IMR-90 (cell line): Measurements from ENCODE around the gene NAGK. TPM values are rescaled to one million over a fixed set of nuclear protein-coding genes. Genes with fewer than 3 reads are reported as not detected.

Source experiments
- ATAC-seq: fragments of 200-7000 bp; cut with Tn5 transposase; 2 replicates; pipeline ENCODE4 v1.9.1; 2020; ENCODE audit warnings: low read depth, mild to moderate bottlenecking, moderate library complexity
- BruUV-seq: library from RNA; stranded (reverse); fragments of 400-500 nt; replicated peaks from 2 replicates; lab custom pipeline; 2021; lab: Mats Ljungman, UMichigan
- CTCF ChIA-PET: fragments of 300-600 bp; formaldehyde crosslinking; extraction: SDS; loops from one replicate; lab custom pipeline; 2021; ENCODE audit warnings: antibody characterized with exemption; lab: Yijun Ruan, JAX
- POLR2A ChIA-PET: fragments of 300-600 bp; sonication (Branson Sonifier 250); formaldehyde crosslinking; loops from one replicate; lab custom pipeline; 2022; ENCODE audit warnings: antibody characterized with exemption; ENCODE audit not compliant: unreplicated experiment; lab: Charles Lee
- DNase-seq: peaks from one replicate; pipeline ENCODE4 v3.0.0; 2013
- H2AFZ ChIP-seq: replicated peaks from 2 replicates; pipeline ENCODE3; 2013; ENCODE audit warnings: low read length, mild to moderate bottlenecking; ENCODE audit not compliant: poor library complexity
- H2AK5ac ChIP-seq: 2 replicates; pipeline ENCODE4 v1.6.1; 2013; ENCODE audit warnings: low read depth, low read length, inconsistent platforms
- H2AK9ac ChIP-seq: replicated peaks from 2 replicates; pipeline ENCODE3; 2013; ENCODE audit warnings: mild to moderate bottlenecking, low read depth, low read length, moderate library complexity; ENCODE audit not compliant: poor library complexity
- H2BK120ac ChIP-seq: 2 replicates; pipeline ENCODE4 v1.6.1; 2013; ENCODE audit warnings: low read depth, low read length, inconsistent platforms
- H2BK15ac ChIP-seq: 3 replicates; pipeline ENCODE4 v1.6.1; 2013; ENCODE audit warnings: low read depth, low read length, inconsistent platforms
- H2BK20ac ChIP-seq: 2 replicates; pipeline ENCODE4 v1.6.1; 2013; ENCODE audit warnings: low read depth, mild to moderate bottlenecking, inconsistent platforms, low read length, moderate library complexity
- H2BK5ac ChIP-seq: 2 replicates; pipeline ENCODE4 v1.6.1; 2013; ENCODE audit warnings: mild to moderate bottlenecking, low read depth, low read length, inconsistent platforms; ENCODE audit not compliant: poor library complexity, severe bottlenecking
- H3K14ac ChIP-seq: replicated peaks from 2 replicates; pipeline ENCODE4 v1.6.1; 2013; ENCODE audit warnings: low read depth, low read length, inconsistent platforms
- H3K18ac ChIP-seq: 2 replicates; pipeline ENCODE4 v1.6.1; 2013; ENCODE audit warnings: low read depth, low read length, control low read depth
- H3K23ac ChIP-seq: 2 replicates; pipeline ENCODE4 v1.6.1; 2013; ENCODE audit warnings: low read depth, low read length, inconsistent platforms
- H3K27ac ChIP-seq: 2 replicates; pipeline ENCODE4 v1.5.1; 2013; ENCODE audit warnings: mild to moderate bottlenecking, control low read depth, low read length; ENCODE audit not compliant: insufficient read depth
- H3K27me3 ChIP-seq: 2 replicates; pipeline ENCODE4 v1.6.1; 2013; ENCODE audit warnings: low read length; ENCODE audit not compliant: control insufficient read depth, insufficient read depth
- H3K36me3 ChIP-seq: 2 replicates; pipeline ENCODE4 v1.6.1; 2013; ENCODE audit warnings: low read length, mixed read lengths; ENCODE audit not compliant: control insufficient read depth, insufficient read depth
- H3K4ac ChIP-seq: 2 replicates; pipeline ENCODE4 v1.6.1; 2013; ENCODE audit warnings: low read depth, low read length, inconsistent platforms
- H3K4me1 ChIP-seq: 2 replicates; pipeline ENCODE4 v1.6.1; 2013; ENCODE audit warnings: low read length, mixed read lengths; ENCODE audit not compliant: control insufficient read depth, insufficient read depth
- H3K4me2 ChIP-seq: 2 replicates; pipeline ENCODE4 v1.6.1; 2013; ENCODE audit warnings: low read depth, mild to moderate bottlenecking, control low read depth, low read length, moderate library complexity
- H3K4me3 ChIP-seq: 2 replicates; pipeline ENCODE4 v1.5.1; 2013; ENCODE audit warnings: low read depth, mild to moderate bottlenecking, control low read depth, low read length, moderate library complexity; ENCODE audit not compliant: insufficient read depth
- H3K56ac ChIP-seq: 2 replicates; pipeline ENCODE4 v1.6.1; 2013; ENCODE audit warnings: low read length, inconsistent platforms; ENCODE audit not compliant: insufficient read depth; ENCODE audit errors: extremely low read depth
- H3K79me1 ChIP-seq, 2 experiments: 2 replicates each; pipeline ENCODE4 v1.6.1; 2013; ENCODE audit warnings: low read length in 2 of 2, inconsistent platforms in 1 of 2, low read depth in 1 of 2
- H3K9ac ChIP-seq: 2 replicates; pipeline ENCODE4 v1.6.1; 2013; ENCODE audit warnings: low read depth, low read length, control low read depth
- H3K9me1 ChIP-seq: 2 replicates; pipeline ENCODE4 v1.6.1; 2013; ENCODE audit warnings: low read length, inconsistent platforms; ENCODE audit not compliant: insufficient read depth
- H3K9me3 ChIP-seq: 2 replicates; pipeline ENCODE4 v1.6.1; 2013; ENCODE audit warnings: low read length; ENCODE audit not compliant: control insufficient read depth, insufficient read depth
- H4K20me1 ChIP-seq: 2 replicates; pipeline ENCODE4 v1.6.1; 2013; ENCODE audit warnings: low read length, inconsistent platforms; ENCODE audit not compliant: insufficient read depth
- H4K5ac ChIP-seq: 2 replicates; pipeline ENCODE4 v1.6.1; 2013; ENCODE audit warnings: mild to moderate bottlenecking, low read depth, low read length, control low read depth
- H4K8ac ChIP-seq, 2 experiments: 2 replicates each; pipeline ENCODE4 v1.6.1; 2013; ENCODE audit warnings: low read depth in 2 of 2, low read length in 2 of 2, control low read depth in 1 of 2, inconsistent platforms in 1 of 2
- H4K91ac ChIP-seq: 2 replicates; pipeline ENCODE4 v1.6.1; 2013; ENCODE audit warnings: low read depth, low read length, inconsistent platforms; ENCODE audit not compliant: insufficient read depth
- BHLHE40 ChIP-seq: fragments of 150-350 bp; IDR thresholded peaks from 2 replicates; pipeline ENCODE4 v1.6.1; 2016; ENCODE audit warnings: mild to moderate bottlenecking, low read depth, low read length
- CEBPB ChIP-seq: IDR thresholded peaks from 2 replicates; pipeline ENCODE4 v1.6.1; 2012; ENCODE audit warnings: low read depth, low read length, improper control_type of control experiment
- CHD1 ChIP-seq: IDR thresholded peaks from 2 replicates; pipeline ENCODE4 v1.6.1; 2012; ENCODE audit warnings: low read depth, low read length, improper control_type of control experiment
- CTCF ChIP-seq: conservative IDR thresholded peaks from 2 replicates; pipeline ENCODE4 v1.5.1; 2012; ENCODE audit warnings: mild to moderate bottlenecking, low read depth, low read length, improper control_type of control experiment
- ELK1 ChIP-seq: fragments of 150-350 bp; IDR thresholded peaks from 2 replicates; pipeline ENCODE4 v1.6.1; 2016; ENCODE audit warnings: low read depth, mild to moderate bottlenecking, low read length, moderate library complexity, borderline replicate concordance
- FOS ChIP-seq: fragments of 150-350 bp; IDR thresholded peaks from 2 replicates; pipeline ENCODE4 v1.6.1; 2016; ENCODE audit warnings: low read depth, low read length
- MAFK ChIP-seq: IDR thresholded peaks from 2 replicates; pipeline ENCODE4 v1.6.1; 2012; ENCODE audit warnings: low read depth, low read length, improper control_type of control experiment
- MAZ ChIP-seq: IDR thresholded peaks from 2 replicates; pipeline ENCODE4 v1.6.1; 2012; ENCODE audit warnings: low read depth, mild to moderate bottlenecking, low read length, improper control_type of control experiment, moderate library complexity, borderline replicate concordance
- MXI1 ChIP-seq: IDR thresholded peaks from 2 replicates; pipeline ENCODE4 v1.6.1; 2012; ENCODE audit warnings: low read depth, mild to moderate bottlenecking, low read length, moderate library complexity, borderline replicate concordance
- NFE2L2 ChIP-seq: fragments of 150-350 bp; IDR thresholded peaks from 2 replicates; pipeline ENCODE4 v1.6.1; 2016; ENCODE audit warnings: low read depth, mild to moderate bottlenecking, low read length
- POLR2A ChIP-seq: IDR thresholded peaks from 2 replicates; pipeline ENCODE4 v1.6.1; 2012; ENCODE audit warnings: mild to moderate bottlenecking, low read depth, low read length
- RAD21 ChIP-seq: IDR thresholded peaks from 2 replicates; pipeline ENCODE4 v1.6.1; 2012; ENCODE audit warnings: low read length, improper control_type of control experiment
- RCOR1 ChIP-seq: IDR thresholded peaks from 2 replicates; pipeline ENCODE4 v1.6.1; 2012; ENCODE audit warnings: mild to moderate bottlenecking, low read length, improper control_type of control experiment; ENCODE audit not compliant: insufficient replicate concordance
- RFX5 ChIP-seq: IDR thresholded peaks from 2 replicates; pipeline ENCODE4 v1.8.0; 2012; ENCODE audit warnings: low read depth, mild to moderate bottlenecking, low read length, moderate library complexity
- SMC3 ChIP-seq: fragments of 150-350 bp; IDR thresholded peaks from 2 replicates; pipeline ENCODE4 v1.6.1; 2016; ENCODE audit warnings: low read depth, mild to moderate bottlenecking, antibody characterized with exemption, low read length, moderate library complexity
- USF2 ChIP-seq: fragments of 150-350 bp; IDR thresholded peaks from 2 replicates; pipeline ENCODE4 v1.6.1; 2017; ENCODE audit warnings: mild to moderate bottlenecking, antibody characterized with exemption, low read length, low read depth
- WGBS, 2 experiments: methylation state at CpG; one replicate each; pipeline versions ENCODE4 v1.1.5 to v1.1.7; 2013; ENCODE audit warnings: missing lambda C conversion rate in 2 of 2; ENCODE audit not compliant: insufficient read length in 1 of 2; ENCODE audit errors: extremely low coverage in 2 of 2; 5-methylcytosine and 5-hydroxymethylcytosine counted together
- dilution Hi-C: fragments of 300-500 bp; cut with HindIII; formaldehyde crosslinking; loops from one replicate; pipeline ENCODE4 v1.14.3; 2018; ENCODE audit warnings: low sequenced_read_pairs; ENCODE audit not compliant: unreplicated experiment
- in situ Hi-C: fragments of 300-500 bp; cut with MboI; formaldehyde crosslinking; loops from 3 replicates; pipeline ENCODE4 v1.14.3; 2019; ENCODE audit warnings: low sequenced_read_pairs, inconsistent platforms, mixed read lengths
- intact Hi-C: fragments of 100-400 bp; cut with micrococcal nuclease; formaldehyde crosslinking; loops from 2 replicates; pipeline ENCODE4 v1.10.0; 2022
- polyA plus RNA-seq, 3 experiments: library from polyadenylated mRNA; depleted of rRNA; stranded (reverse); fragments of >200 nt; gene quantifications; 2 replicates each; pipeline ENCODE4 v1.2.3, GENCODE V29; 2012; ENCODE audit warnings: low replicate concordance in 1 of 3
- total RNA-seq: library from RNA; depleted of rRNA; stranded (reverse); fragments of >200 nt; gene quantifications from 2 replicates; pipeline ENCODE4 v1.2.3, GENCODE V29; 2012

NAGK gene
- total and polyA plus RNA-seq, 2 of the 4 experiments (the other 2 are of a cell fraction), result 60.4 to 146 TPM

GRCh38 chr2:71060211-71060610 is 8.2 kb upstream of the NAGK start:
- DNase-seq (no peak), ATAC-seq (no peak)
- H2BK120ac ChIP-seq, result no peak overlapping the region
- H3K18ac ChIP-seq, result no peak overlapping the region
- dilution Hi-C loops, result no loop called here
- intact Hi-C loops, result no loop called here
- no peak overlapping the region for H2AK9ac ChIP-seq
- H3K9me1 ChIP-seq, result no peaks in the 10 kb centered on the region
- WGBS, 2 experiments, result 71% methylated on average over 1 of the region's 2 CpGs; no CpG with 5 or more reads in 1 of the 2 experiments
- no peak overlapping the region for H3K4ac ChIP-seq
- H2AK5ac ChIP-seq, result no peak overlapping the region
- H3K27me3 ChIP-seq, result peaks cover 23% of the 10 kb centered on the region
- no peak overlapping the region for H3K56ac ChIP-seq
- no peaks in the 10 kb centered on the region for H3K79me1 ChIP-seq
- H2BK15ac ChIP-seq, result no peak overlapping the region
- H3K14ac ChIP-seq, result no peak overlapping the region
- H3K36me3 ChIP-seq, result no peaks in the 10 kb centered on the region
- no peak overlapping the region for H3K9ac ChIP-seq
- in situ Hi-C loops, result no loop called here
- H2BK5ac ChIP-seq, result no peak overlapping the region
- no peak overlapping the region for H2BK20ac ChIP-seq
- no peak overlapping the region for H4K5ac ChIP-seq
- no peak overlapping the region for H3K23ac ChIP-seq
- H4K20me1 ChIP-seq, result no peaks in the 10 kb centered on the region
- ChIA-PET CTCF (no interaction called here), POLR2A (no interaction called here)
- BruUV-seq, result no TSS peak
- no peak overlapping the region for H3K4me3 ChIP-seq
- H4K8ac ChIP-seq, result no peak overlapping the region
- no peak overlapping the region for H3K27ac ChIP-seq
- peaks cover 7% of the 10 kb centered on the region; the same call in 1 of the 2 replicates for H3K4me1 ChIP-seq
- TF ChIP-seq ELK1, result no peak
- TF ChIP-seq NFE2L2, result no peak
- no peak for TF ChIP-seq MAFK
- TF ChIP-seq POLR2A, result no peak
- no peak for TF ChIP-seq CEBPB
- TF ChIP-seq RFX5, result no peak
- no peak for TF ChIP-seq MXI1
- no peak for TF ChIP-seq FOS
- TF ChIP-seq USF2, result no peak
- no peak for TF ChIP-seq MAZ
- TF ChIP-seq SMC3, result no peak
- no peak for TF ChIP-seq CTCF
- no peak for TF ChIP-seq RAD21
- no peak for TF ChIP-seq CHD1
- TF ChIP-seq BHLHE40, result no peak
- no peak for TF ChIP-seq RCOR1
- H3K9me3 ChIP-seq, result no peaks in the 10 kb centered on the region
- no peak overlapping the region for H4K91ac ChIP-seq
- H2AFZ ChIP-seq, result no peak overlapping the region
- H3K4me2 ChIP-seq, result no peak overlapping the region
